GM12873 (cell line): Measurements from ENCODE around the gene APOC4.

ENCODE experiments used
- CTCF ChIP-seq: IDR thresholded peaks from 2 replicates; pipeline ENCODE4 v1.5.1; 2012; ENCODE audit warnings: low read depth, mild to moderate bottlenecking, moderate library complexity, low read length, control low read depth; ENCODE audit not compliant: insufficient read depth; ENCODE audit errors: missing control alignments

APOC4 gene

GRCh38 chr19:44930088-44930487 lies 11.9 kb upstream of the APOC4 start:
- no peak for TF ChIP-seq CTCF

- no peak for TF ChIP-seq CTCF
These were observed 10.5 kb upstream of the APOC4 start for GRCh38 chr19:44931541-44931940.

GRCh38 chr19:44939668-44940067 lies 2.4 kb upstream of the APOC4 start:
- no peak for TF ChIP-seq CTCF

- TF ChIP-seq CTCF, result peak; percentile 43
These were observed 1.8 kb downstream of the APOC4 start for GRCh38 chr19:44943801-44944249.

GRCh38 chr19:44947041-44947581 lies 5.1 kb downstream of the APOC4 start:
- TF ChIP-seq CTCF, result no peak

GRCh38 chr19:44948237-44948636 lies 6.2 kb downstream of the APOC4 start:
- TF ChIP-seq CTCF, result no peak

- no peak for TF ChIP-seq CTCF
These were observed 6.8 kb downstream of the APOC4 start for GRCh38 chr19:44948763-44949374.
